Lower leg skin (tissue), 3 donors: ENCODE results near the gene PDE7B.

Source experiments
- POLR2A ChIP-seq, 2 donors: fragments of 450-650 bp; IDR thresholded peaks; one replicate each; pipeline ENCODE4 v1.6.1; 2016 to 2017; ENCODE audit warnings: antibody characterized with exemption in 2 of 2, mild to moderate bottlenecking in 1 of 2, moderate library complexity in 1 of 2
- TF ChIP-seq, protein P1 (sequence below), 3 donors: fragments of 450-650 bp; IDR thresholded peaks; one replicate each; pipeline ENCODE4 v1.5.1; 2016; ENCODE audit warnings: antibody characterized with exemption in 3 of 3, mild to moderate bottlenecking in 3 of 3, moderate library complexity in 2 of 3

DNA sequence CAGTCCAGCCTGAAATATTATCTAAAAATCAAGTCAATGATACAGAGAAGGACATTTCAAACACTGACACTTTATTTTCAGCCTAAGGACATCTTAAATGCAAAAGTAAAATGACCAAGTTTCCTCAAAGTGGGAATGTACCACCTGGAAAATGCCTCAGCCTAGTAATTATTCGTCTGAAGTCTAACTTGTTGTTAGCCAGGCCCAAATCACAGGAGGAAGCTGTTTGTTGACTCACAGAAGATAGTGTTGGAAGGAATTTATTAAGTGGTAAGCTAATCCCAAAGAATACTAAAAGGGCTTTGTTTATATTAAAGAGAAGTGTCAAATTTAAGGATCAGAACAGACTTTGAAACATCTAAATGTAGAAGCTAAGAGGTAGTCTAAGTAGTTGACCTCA, 2.5 kb downstream of the PDE7B start:
- TF ChIP-seq, protein P1, sequence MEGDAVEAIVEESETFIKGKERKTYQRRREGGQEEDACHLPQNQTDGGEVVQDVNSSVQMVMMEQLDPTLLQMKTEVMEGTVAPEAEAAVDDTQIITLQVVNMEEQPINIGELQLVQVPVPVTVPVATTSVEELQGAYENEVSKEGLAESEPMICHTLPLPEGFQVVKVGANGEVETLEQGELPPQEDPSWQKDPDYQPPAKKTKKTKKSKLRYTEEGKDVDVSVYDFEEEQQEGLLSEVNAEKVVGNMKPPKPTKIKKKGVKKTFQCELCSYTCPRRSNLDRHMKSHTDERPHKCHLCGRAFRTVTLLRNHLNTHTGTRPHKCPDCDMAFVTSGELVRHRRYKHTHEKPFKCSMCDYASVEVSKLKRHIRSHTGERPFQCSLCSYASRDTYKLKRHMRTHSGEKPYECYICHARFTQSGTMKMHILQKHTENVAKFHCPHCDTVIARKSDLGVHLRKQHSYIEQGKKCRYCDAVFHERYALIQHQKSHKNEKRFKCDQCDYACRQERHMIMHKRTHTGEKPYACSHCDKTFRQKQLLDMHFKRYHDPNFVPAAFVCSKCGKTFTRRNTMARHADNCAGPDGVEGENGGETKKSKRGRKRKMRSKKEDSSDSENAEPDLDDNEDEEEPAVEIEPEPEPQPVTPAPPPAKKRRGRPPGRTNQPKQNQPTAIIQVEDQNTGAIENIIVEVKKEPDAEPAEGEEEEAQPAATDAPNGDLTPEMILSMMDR (IDR thresholded peaks at IDR 0.05), result no peak
- no peak for TF ChIP-seq POLR2A (IDR thresholded peaks at IDR 0.05)
